Measurements from ENCODE around the gene RNF13.
"Not testable (repeated sequence)": the region's sequence is repeated elsewhere in the genome, so short reads cannot be mapped to it uniquely, and the experiment has no call there.

GRCh38 chr3:149983053-149983452 is 170.0 kb downstream of the RNF13 start:
- not testable (repeated sequence) for TF ChIP-seq CTCF (conservative IDR thresholded peaks at IDR 0.05; ENCODE audit: low read depth, low read length); POLR2A (IDR thresholded peaks at IDR 0.05; ENCODE audit: low read depth, low read length); MXI1 (IDR thresholded peaks at IDR 0.05; ENCODE audit: borderline replicate concordance, low read depth, low read length); CEBPB (IDR thresholded peaks at IDR 0.05; ENCODE audit: low read depth, low read length); CHD1 (IDR thresholded peaks at IDR 0.05; ENCODE audit: low read depth, low read length); FOS (IDR thresholded peaks at IDR 0.05; ENCODE audit: low read depth, low read length); BHLHE40 (IDR thresholded peaks at IDR 0.05; ENCODE audit: low read depth, low read length); SMC3 (IDR thresholded peaks at IDR 0.05; ENCODE audit: low read depth, low read length); ELK1 (IDR thresholded peaks at IDR 0.05; ENCODE audit: borderline replicate concordance, low read depth, low read length); RCOR1 (IDR thresholded peaks at IDR 0.05; ENCODE audit: insufficient replicate concordance, low read length); USF2 (IDR thresholded peaks at IDR 0.05; ENCODE audit: low read depth, low read length); RAD21 (IDR thresholded peaks at IDR 0.05; ENCODE audit: low read length); RFX5 (IDR thresholded peaks at IDR 0.05; ENCODE audit: low read depth, low read length)

All from IMR-90 (cell line).